OCI-LY1 (cell line): Measurements from ENCODE around the gene MICU1.

Source experiments
- EZH2 ChIP-seq: fragments of 200-600 bp; sonication (generic), shearing (Covaris generic); IDR thresholded peaks from 2 replicates; pipeline ENCODE4 v1.8.0; 2017; ENCODE audit warnings: borderline replicate concordance, mixed run types, mild to moderate bottlenecking, antibody characterized with exemption, low read length, moderate library complexity, mixed read lengths
- TF ChIP-seq, protein P1 (sequence below): fragments of 200-600 bp; sonication (generic), shearing (Covaris generic); IDR thresholded peaks from 2 replicates; pipeline ENCODE4 v1.5.1; 2017; ENCODE audit warnings: mild to moderate bottlenecking, antibody characterized with exemption, low read length, moderate library complexity, mixed read lengths

DNA sequence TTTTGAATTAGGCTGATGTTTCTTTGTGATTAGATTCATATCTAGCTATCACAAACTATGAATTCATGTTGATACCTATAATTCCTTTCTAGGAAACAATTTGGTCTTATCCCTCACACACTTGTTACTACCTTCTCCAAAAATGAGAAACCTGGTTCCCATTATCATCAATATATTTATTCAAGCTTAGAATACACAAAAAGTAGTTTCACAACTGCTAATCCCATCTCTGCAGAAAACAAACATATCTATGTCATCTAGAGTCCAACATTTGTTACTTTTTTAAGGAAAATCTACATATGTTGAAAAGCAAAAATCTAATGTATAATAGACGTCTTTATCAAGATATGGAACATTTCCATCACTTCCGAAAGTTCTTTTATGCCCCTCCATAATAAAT lies 110.4 kb downstream of the MICU1 start:
- TF ChIP-seq, protein P1, sequence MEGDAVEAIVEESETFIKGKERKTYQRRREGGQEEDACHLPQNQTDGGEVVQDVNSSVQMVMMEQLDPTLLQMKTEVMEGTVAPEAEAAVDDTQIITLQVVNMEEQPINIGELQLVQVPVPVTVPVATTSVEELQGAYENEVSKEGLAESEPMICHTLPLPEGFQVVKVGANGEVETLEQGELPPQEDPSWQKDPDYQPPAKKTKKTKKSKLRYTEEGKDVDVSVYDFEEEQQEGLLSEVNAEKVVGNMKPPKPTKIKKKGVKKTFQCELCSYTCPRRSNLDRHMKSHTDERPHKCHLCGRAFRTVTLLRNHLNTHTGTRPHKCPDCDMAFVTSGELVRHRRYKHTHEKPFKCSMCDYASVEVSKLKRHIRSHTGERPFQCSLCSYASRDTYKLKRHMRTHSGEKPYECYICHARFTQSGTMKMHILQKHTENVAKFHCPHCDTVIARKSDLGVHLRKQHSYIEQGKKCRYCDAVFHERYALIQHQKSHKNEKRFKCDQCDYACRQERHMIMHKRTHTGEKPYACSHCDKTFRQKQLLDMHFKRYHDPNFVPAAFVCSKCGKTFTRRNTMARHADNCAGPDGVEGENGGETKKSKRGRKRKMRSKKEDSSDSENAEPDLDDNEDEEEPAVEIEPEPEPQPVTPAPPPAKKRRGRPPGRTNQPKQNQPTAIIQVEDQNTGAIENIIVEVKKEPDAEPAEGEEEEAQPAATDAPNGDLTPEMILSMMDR = no peak
- TF ChIP-seq EZH2 = no peak
